Aorta (tissue), 4 donors: Measurements from ENCODE around the gene DTL. TPM values are rescaled to one million over a fixed set of nuclear protein-coding genes. Genes with fewer than 3 reads are reported as not detected.

Experiments used
- microRNA-seq, 2 donors: library from miRNA; unstranded; fragments of <30 nt; microRNA quantifications; one replicate each; pipeline ENCODE4 v1.2.0, GENCODE V29; 2020
- polyA plus RNA-seq, 2 donors: library from polyadenylated mRNA; stranded (reverse); fragments of 200-250 nt; gene quantifications; one replicate each; pipeline ENCODE4 v1.2.3, GENCODE V29; 2013
- total RNA-seq, 2 donors: library from RNA; stranded (reverse); fragmentation: NEBNext Ultra II Directional; extraction: Animal tissue kit (Norgen Biotek cat#: 25700); gene quantifications; one replicate each; pipeline ENCODE4 v1.2.1, GENCODE V29; 2021
- donor health status: healthy with polysubstance abuse.
- donor health status: Bipolar disorder and iron deficiency.
- donor health status: DM: no; HTN: no; CAD: no.
- donor health status: DM: yes; HTN: yes; CAD: no.

The DTL gene
- total and polyA plus RNA-seq, 4 donors, result 0.10 to 1.3 (median 1.2) TPM; not detected in 1

Small RNA genes within 50 kb of the gene (microRNA-seq; reads per million reads assigned to microRNA genes)
- 0 reads per million in 2 donors for gene MIR3122

Other genes starting within 250 kb of the DTL start
- gene LPGAT1, start 205.0 kb upstream of the DTL start, total RNA-seq, result 10 to 100 TPM; 42.2 to 50.0 TPM
- gene LPGAT1, start 205.0 kb upstream of the DTL start, polyA plus RNA-seq, result 10 to 100 TPM in 1 of 2 donors, 1 to 10 TPM in 1; 7.5 to 10.4 TPM
- gene INTS7, start 191 bp upstream of the DTL start, total RNA-seq, result 1 to 10 TPM; 7.4 to 9.4 TPM
- gene INTS7, start 191 bp upstream of the DTL start, polyA plus RNA-seq, result 1 to 10 TPM; 3.8 to 4.0 TPM
- gene PPP2R5A, start 249.7 kb downstream of the DTL start, total RNA-seq, result 10 to 100 TPM; 43.2 to 45.3 TPM
- gene PPP2R5A, start 249.7 kb downstream of the DTL start, polyA plus RNA-seq, result 10 to 100 TPM; 33.5 to 39.1 TPM